ENCODE measurements around the gene ASRGL1. TPM values are rescaled to one million over a fixed set of nuclear protein-coding genes. Genes with fewer than 3 reads are reported as not detected.

ASRGL1 gene
- total and polyA plus RNA-seq, 10 donors: 2.9 to 23.4 (median 5.1) TPM

DNA sequence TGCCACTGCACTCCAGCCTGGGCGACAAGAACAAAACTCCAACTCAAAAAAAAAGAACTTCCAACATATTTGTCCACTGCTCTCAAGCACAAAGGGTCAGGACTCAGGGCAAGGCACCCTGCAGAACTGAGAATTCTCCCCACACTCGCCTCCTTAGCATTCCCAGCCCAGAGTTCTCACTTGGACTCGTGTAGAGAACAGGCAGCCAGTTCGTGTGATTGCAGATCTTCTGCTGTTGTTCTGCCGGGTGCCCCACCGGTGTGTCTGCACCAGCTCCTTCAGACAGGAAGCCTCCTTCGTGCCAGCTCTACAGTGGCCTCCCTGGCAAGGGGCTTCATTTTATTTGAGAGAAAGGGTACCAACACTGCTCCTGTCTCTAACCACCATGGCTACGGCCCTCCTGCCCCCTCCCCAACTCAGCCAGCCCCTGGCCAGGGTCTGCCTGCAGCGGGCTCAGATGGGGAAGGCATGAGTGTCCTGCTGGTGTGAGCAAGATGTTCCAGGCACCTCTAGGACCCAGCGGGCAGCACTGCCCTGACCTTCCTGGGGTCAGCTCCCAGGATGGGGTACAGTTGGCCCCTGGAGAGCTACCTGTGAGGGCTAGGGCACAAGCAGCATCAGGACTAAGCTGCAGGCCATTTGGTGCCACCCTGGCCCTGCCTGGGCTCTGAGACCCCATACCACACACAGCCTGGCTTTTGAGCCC lies 62.1 kb downstream of the ASRGL1 start:
- H3K4me1 ChIP-seq: peaks cover 14 to 76% (median 38%) of the 10 kb centered on the region in 6 donors
- peak overlapping the region in 6 of 8 donors; percentile 20 to 77 (median 68) for H3K27ac ChIP-seq
- TF ChIP-seq, protein P1, sequence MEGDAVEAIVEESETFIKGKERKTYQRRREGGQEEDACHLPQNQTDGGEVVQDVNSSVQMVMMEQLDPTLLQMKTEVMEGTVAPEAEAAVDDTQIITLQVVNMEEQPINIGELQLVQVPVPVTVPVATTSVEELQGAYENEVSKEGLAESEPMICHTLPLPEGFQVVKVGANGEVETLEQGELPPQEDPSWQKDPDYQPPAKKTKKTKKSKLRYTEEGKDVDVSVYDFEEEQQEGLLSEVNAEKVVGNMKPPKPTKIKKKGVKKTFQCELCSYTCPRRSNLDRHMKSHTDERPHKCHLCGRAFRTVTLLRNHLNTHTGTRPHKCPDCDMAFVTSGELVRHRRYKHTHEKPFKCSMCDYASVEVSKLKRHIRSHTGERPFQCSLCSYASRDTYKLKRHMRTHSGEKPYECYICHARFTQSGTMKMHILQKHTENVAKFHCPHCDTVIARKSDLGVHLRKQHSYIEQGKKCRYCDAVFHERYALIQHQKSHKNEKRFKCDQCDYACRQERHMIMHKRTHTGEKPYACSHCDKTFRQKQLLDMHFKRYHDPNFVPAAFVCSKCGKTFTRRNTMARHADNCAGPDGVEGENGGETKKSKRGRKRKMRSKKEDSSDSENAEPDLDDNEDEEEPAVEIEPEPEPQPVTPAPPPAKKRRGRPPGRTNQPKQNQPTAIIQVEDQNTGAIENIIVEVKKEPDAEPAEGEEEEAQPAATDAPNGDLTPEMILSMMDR (IDR thresholded peaks at IDR 0.05 in 8 of 11, conservative IDR thresholded peaks at IDR 0.05 in 3 of 11): no peak
- TF ChIP-seq POLR2AphosphoS5 (IDR thresholded peaks at IDR 0.05): peak in 2 of 3 donors; percentile 8 to 16
- 32 to 58% (median 51%) methylated on average over 8 to 10 of the region's 10 CpGs for WGBS, 5 donors
- intact Hi-C loops (cut with DNase I; ENCODE audit: low total_unique reads): loop anchor here (10.0 kb wide), 2 partner anchors 295 to 465 kb away; no protein-coding TSS in a partner anchor
- peak; percentile 40 for DNase-seq
- no peaks in the 10 kb centered on the region for H3K27me3 ChIP-seq (replicated peaks in 1 of 7)
- no peaks in the 10 kb centered on the region for H3K9me3 ChIP-seq
- no peaks in the 10 kb centered on the region for H3K36me3 ChIP-seq
- no peak overlapping the region for H3K4me3 ChIP-seq

DNA sequence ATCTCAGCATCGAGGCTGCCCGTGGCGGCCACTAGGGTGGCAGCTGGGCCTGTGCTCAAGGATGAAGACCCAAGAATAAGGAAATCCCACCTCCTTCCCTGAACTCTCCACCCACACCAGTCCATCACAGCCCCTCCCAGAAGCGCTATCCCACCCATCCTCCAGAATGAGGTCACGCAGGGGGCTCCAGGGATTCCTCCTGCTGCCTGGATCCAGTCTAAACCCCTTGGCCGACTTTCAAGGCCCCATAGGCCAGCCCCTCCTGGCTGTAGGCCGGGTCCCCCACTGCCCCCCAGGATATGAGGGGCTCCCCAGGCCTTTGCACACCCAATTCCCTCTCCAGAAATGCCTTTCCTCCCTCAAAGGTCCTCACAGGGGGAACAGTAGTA lies 62.6 kb downstream of the ASRGL1 start:
- peak; percentile 48 for DNase-seq
- TF ChIP-seq POLR2A (IDR thresholded peaks at IDR 0.05): no peak
- TF ChIP-seq POLR2AphosphoS5 (IDR thresholded peaks at IDR 0.05): no peak
- TF ChIP-seq, protein P1 (IDR thresholded peaks at IDR 0.05 in 8 of 11, conservative IDR thresholded peaks at IDR 0.05 in 3 of 11): no peak
- Histone ChIP-seq H3K4me3 (no peak overlapping the region), H3K4me1 (peaks cover 14 to 71% (median 38%) of the 10 kb centered on the region in 6 donors), H3K27ac (peak overlapping the region in 6 of 8 donors; percentile 20 to 77 (median 68)), H3K27me3 (replicated peaks in 1 of 7) (no peaks in the 10 kb centered on the region), H3K36me3 (no peaks in the 10 kb centered on the region), H3K9me3 (no peaks in the 10 kb centered on the region)
- intact Hi-C loops (cut with DNase I; ENCODE audit: low total_unique reads): loop anchor here (10.0 kb wide), 2 partner anchors 295 to 465 kb away; no protein-coding TSS in a partner anchor
- WGBS, 5 donors: 63 to 70% (median 66%) methylated on average over 7 of the region's 7 CpGs

DNA sequence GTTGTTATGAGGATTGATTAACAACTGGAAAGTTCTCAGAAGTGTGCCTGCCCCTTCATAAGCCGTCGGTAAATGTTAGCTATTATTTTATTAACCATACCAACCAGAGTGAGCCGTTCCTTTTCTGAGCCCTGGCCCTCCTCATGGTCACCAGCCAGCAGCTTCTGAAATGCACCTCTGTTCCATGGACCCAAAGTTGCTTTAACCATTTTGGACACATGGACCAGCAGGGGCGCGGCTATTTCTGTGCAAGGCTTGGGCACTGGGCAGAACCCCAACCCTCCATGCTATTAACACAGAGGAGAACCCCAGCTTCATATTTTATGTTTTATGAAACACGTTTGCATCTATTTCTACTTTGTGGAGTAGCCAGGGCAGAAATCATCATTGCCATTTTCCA lies 63.0 kb downstream of the ASRGL1 start:
- Histone ChIP-seq H3K36me3 (no peaks in the 10 kb centered on the region), H3K4me3 (no peak overlapping the region), H3K9me3 (no peaks in the 10 kb centered on the region), H3K4me1 (peaks cover 13 to 67% (median 36%) of the 10 kb centered on the region in 6 donors), H3K27me3 (replicated peaks in 1 of 7) (no peaks in the 10 kb centered on the region), H3K27ac (peak overlapping the region in 6 of 8 donors; percentile 20 to 77 (median 68))
- intact Hi-C loops (cut with DNase I; ENCODE audit: low total_unique reads): no loop called here
- WGBS, 5 donors: 80 to 89% (median 86%) methylated on average over 6 of the region's 6 CpGs
- no peak for TF ChIP-seq POLR2AphosphoS5 (IDR thresholded peaks at IDR 0.05)
- TF ChIP-seq, protein P1 (IDR thresholded peaks at IDR 0.05 in 8 of 11, conservative IDR thresholded peaks at IDR 0.05 in 3 of 11): no peak
- no peak for TF ChIP-seq POLR2A (IDR thresholded peaks at IDR 0.05)
- DNase-seq: peak; percentile 34

DNA sequence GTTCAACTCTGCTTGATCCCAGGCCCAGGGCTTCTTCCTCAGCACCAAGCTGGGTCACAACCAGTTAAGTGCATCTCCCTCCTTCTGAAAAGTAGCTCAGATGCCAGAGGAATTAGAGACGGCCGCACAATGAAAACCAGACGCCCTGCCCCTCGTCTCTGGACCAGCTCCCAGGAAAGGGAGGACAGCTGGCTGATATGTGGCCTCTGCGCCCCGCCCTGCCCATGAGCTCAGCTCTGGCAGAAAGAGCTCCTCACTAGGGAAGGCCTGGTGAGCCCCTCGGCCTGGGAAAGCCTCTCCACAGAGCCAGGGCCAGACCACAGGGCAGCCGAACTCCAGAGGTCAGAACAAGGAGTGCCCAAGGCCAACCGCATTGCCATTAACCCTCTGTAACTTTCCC lies 63.5 kb downstream of the ASRGL1 start:
- Histone ChIP-seq H3K4me1 (peaks cover 10 to 62% (median 35%) of the 10 kb centered on the region in 6 donors), H3K4me3 (no peak overlapping the region), H3K27me3 (replicated peaks in 1 of 7) (no peaks in the 10 kb centered on the region), H3K27ac (peak overlapping the region in 4 of 8 donors; percentile 66 to 77 (median 70)), H3K9me3 (no peaks in the 10 kb centered on the region), H3K36me3 (no peaks in the 10 kb centered on the region)
- no peak for TF ChIP-seq POLR2A (IDR thresholded peaks at IDR 0.05)
- peak; percentile 38 to 71 (median 68) for TF ChIP-seq POLR2AphosphoS5 (IDR thresholded peaks at IDR 0.05)
- intact Hi-C loops (cut with DNase I; ENCODE audit: low total_unique reads): no loop called here
- 72 to 88% (median 76%) methylated on average over 8 to 9 of the region's 9 CpGs for WGBS, 5 donors
- peak; percentile 65 for DNase-seq
